Measurements from ENCODE around the gene NR3C1.
A peak's percentile ranks its signal among the peaks of the same experiment; 100 is the strongest.

The NR3C1 gene

DNA sequence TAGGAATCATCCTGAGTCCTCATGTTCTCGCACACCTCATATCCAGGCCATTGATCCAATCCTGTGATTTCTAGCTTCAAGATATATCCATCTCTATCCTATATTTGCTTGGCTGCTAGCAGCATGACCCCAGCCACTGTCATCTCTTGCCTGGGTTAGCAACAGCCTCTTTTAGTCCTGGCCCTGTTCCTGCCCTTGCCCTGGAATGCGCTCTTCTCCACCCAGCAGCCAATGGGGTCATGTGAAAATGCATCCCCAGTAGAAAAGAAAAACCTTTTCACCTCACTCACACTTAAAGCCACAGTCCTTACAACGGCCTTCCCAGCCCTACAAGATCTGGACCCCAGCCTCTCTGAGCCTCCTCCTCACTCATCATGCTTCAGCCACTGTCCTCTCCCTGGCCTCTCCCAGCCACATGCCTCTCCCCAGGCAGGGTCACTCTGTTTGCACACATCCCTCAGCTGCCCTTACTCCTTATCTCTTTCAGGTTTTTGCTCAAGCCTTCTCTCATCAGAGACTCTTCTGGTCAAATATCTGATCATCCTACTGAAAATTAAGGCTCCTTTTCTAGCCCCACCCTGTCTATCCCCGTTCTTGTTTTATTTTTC, 34.3 kb upstream of the NR3C1 start:
- H3K4me1 ChIP-seq (ENCODE audit: control insufficient read depth, low read length), result peaks cover 38% of the 10 kb centered on the region

DNA sequence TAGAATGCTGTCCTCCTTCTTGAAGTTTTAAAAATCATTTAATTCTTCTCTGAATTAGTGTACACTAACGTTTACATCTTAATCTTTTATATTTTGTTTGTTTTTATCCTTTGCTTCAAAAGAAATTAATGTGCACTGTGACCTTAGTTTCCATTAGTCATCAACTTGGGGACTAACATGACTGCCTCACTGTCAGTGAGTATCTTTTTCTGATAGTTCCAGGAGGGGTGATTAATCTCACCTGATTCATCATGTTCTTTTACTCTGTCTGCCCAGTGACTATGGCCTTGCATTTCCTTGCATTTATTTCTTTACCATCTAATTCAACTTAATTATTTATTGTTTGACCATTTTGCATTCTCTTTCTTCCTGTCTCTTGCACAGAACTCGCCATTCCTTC, 33.4 kb upstream of the NR3C1 start:
- Histone ChIP-seq H3K9me2 (replicated peaks; ENCODE audit: control insufficient read depth, low read length) (no peaks in the 10 kb centered on the region), H3F3A (ENCODE audit: control insufficient read depth, insufficient read depth) (peaks cover 26% of the 10 kb centered on the region), H3K4me1 (ENCODE audit: control insufficient read depth, low read length) (peaks cover 46% of the 10 kb centered on the region), H3K9me3 (ENCODE audit: control insufficient read depth, insufficient read depth, low read length) (no peaks in the 10 kb centered on the region), H3K4me2 (ENCODE audit: low read length) (peak overlapping the region; percentile 70), H3K27ac (ENCODE audit: low read depth, low read length) (peak overlapping the region; percentile 94), H3K27me3 (ENCODE audit: control insufficient read depth, low read length) (no peaks in the 10 kb centered on the region), H3K36me3 (ENCODE audit: control insufficient read depth, low read length) (peaks cover 24% of the 10 kb centered on the region), H4K20me1 (ENCODE audit: control insufficient read depth, insufficient read depth, low read depth, low read length) (no peaks in the 10 kb centered on the region), H3K4me3 (ENCODE audit: low read length) (peak overlapping the region; percentile 85), H3K79me2 (ENCODE audit: control insufficient read depth, low read length) (peaks cover 25% of the 10 kb centered on the region)
- no peak for TF ChIP-seq EZH2phosphoT487 (IDR thresholded peaks at IDR 0.05; ENCODE audit: borderline replicate concordance, low read length)

More for the DNA sequence above, 34.3 kb upstream of the NR3C1 start:
- Histone ChIP-seq H3K79me2 (ENCODE audit: control insufficient read depth, low read length) (peaks cover 16% of the 10 kb centered on the region), H3K27me3 (ENCODE audit: control insufficient read depth, low read length) (no peaks in the 10 kb centered on the region), H3K4me3 (ENCODE audit: low read length) (no peak overlapping the region), H3K4me2 (ENCODE audit: low read length) (0 out of 2 replicates have a peak overlapping the region, but pooled peaks have one; percentile 70), H3F3A (ENCODE audit: control insufficient read depth, insufficient read depth) (peaks cover 30% of the 10 kb centered on the region), H3K27ac (ENCODE audit: low read depth, low read length) (no peak overlapping the region), H4K20me1 (ENCODE audit: control insufficient read depth, insufficient read depth, low read depth, low read length) (no peaks in the 10 kb centered on the region), H3K9me3 (ENCODE audit: control insufficient read depth, insufficient read depth, low read length) (no peaks in the 10 kb centered on the region), H3K36me3 (ENCODE audit: control insufficient read depth, low read length) (peaks cover 15% of the 10 kb centered on the region), H3K9me2 (replicated peaks; ENCODE audit: control insufficient read depth, low read length) (no peaks in the 10 kb centered on the region)
- no peak for TF ChIP-seq EZH2phosphoT487 (IDR thresholded peaks at IDR 0.05; ENCODE audit: borderline replicate concordance, low read length)
- TF ChIP-seq, protein P1, sequence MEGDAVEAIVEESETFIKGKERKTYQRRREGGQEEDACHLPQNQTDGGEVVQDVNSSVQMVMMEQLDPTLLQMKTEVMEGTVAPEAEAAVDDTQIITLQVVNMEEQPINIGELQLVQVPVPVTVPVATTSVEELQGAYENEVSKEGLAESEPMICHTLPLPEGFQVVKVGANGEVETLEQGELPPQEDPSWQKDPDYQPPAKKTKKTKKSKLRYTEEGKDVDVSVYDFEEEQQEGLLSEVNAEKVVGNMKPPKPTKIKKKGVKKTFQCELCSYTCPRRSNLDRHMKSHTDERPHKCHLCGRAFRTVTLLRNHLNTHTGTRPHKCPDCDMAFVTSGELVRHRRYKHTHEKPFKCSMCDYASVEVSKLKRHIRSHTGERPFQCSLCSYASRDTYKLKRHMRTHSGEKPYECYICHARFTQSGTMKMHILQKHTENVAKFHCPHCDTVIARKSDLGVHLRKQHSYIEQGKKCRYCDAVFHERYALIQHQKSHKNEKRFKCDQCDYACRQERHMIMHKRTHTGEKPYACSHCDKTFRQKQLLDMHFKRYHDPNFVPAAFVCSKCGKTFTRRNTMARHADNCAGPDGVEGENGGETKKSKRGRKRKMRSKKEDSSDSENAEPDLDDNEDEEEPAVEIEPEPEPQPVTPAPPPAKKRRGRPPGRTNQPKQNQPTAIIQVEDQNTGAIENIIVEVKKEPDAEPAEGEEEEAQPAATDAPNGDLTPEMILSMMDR (IDR thresholded peaks at IDR 0.05; ENCODE audit: low read depth, low read length, poor library complexity, severe bottlenecking), result no peak

DNA sequence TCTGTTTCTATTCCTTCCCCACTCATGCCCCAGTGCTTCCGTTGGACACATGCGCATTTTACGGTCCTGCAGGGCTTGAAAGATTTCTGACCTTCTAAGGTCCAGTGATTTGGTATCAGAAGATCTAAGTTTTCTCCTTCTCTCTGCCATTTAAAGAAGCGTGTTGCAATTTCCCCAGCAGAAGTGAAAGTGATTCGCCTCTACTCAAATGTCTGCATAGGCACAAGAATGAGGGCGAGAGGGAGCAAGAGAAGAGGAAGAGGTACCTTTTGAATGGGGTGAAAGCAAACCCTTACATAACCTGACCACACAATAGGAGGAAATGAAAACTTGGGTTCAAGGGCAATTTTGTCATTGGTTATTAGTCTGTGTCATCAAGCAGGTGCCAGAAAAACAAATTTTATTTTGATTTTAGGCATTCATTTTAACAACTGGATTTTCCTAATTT, 31.7 kb upstream of the NR3C1 start:
- peak overlapping the region; percentile 94 for H3K27ac ChIP-seq (ENCODE audit: low read depth, low read length)
- H3F3A ChIP-seq (ENCODE audit: control insufficient read depth, insufficient read depth), result peaks cover 26% of the 10 kb centered on the region
- TF ChIP-seq, protein P1 (IDR thresholded peaks at IDR 0.05; ENCODE audit: low read depth, low read length, poor library complexity, severe bottlenecking), result no peak
- TF ChIP-seq EZH2phosphoT487 (IDR thresholded peaks at IDR 0.05; ENCODE audit: borderline replicate concordance, low read length), result no peak
- no peaks in the 10 kb centered on the region for H3K9me2 ChIP-seq (replicated peaks; ENCODE audit: control insufficient read depth, low read length)
- H3K4me1 ChIP-seq (ENCODE audit: control insufficient read depth, low read length), result peaks cover 57% of the 10 kb centered on the region
- H3K4me3 ChIP-seq (ENCODE audit: low read length), result peak overlapping the region; percentile 85
- no peaks in the 10 kb centered on the region for H3K9me3 ChIP-seq (ENCODE audit: control insufficient read depth, insufficient read depth, low read length)
- H3K36me3 ChIP-seq (ENCODE audit: control insufficient read depth, low read length), result peaks cover 38% of the 10 kb centered on the region
- H3K4me2 ChIP-seq (ENCODE audit: low read length), result peak overlapping the region; percentile 70
- peaks cover 42% of the 10 kb centered on the region for H3K79me2 ChIP-seq (ENCODE audit: control insufficient read depth, low read length)
- no peaks in the 10 kb centered on the region for H4K20me1 ChIP-seq (ENCODE audit: control insufficient read depth, insufficient read depth, low read depth, low read length)
- no peaks in the 10 kb centered on the region for H3K27me3 ChIP-seq (ENCODE audit: control insufficient read depth, low read length)
